Measurements from ENCODE around the gene GFRA1. TPM values are rescaled to one million over a fixed set of nuclear protein-coding genes. Genes with fewer than 3 reads are reported as not detected.

The GFRA1 gene
- total and polyA plus RNA-seq, 12 donors, result 0.38 to 9.3 (median 1.7) TPM

DNA sequence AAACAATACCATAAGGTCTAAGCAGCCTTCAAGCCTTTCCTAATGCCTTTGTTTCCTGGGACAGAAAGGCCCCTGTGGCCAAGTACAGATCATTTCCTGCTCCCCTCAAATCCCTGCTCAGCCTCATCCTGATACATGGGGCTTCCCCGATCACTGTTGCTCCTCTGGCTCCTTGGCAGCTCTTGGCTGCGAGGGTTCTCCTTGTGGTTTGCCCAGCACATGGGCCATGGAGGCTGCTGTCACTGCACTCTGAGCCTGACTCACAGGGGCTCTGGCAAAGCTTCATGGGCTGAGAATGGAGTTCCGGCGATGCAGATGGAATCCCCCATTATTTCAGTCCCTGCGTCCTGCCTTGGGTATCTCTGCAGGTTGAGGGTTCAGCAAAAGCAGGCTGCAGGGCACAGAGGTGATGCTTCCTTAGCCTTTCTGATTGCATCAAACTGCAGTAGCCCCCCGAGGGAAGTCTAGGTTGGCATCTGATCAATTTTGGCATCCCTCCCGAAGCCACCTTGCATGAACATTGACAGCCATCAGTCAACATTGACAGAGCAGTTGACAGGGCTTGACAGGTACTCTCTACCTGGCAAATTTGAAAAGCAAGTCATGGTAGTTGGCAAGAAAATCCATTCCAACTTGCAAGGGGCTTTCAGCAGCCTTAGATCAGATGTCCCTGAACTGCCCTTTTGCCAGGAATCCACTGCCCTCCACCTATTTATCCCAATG, 168.6 kb downstream of the GFRA1 start:
- H3K4me3 ChIP-seq, result no peak overlapping the region
- ATAC-seq (no peak), DNase-seq (no peak)
- H3K4me1 ChIP-seq, result no peaks in the 10 kb centered on the region
- no peak overlapping the region for H3K27ac ChIP-seq
- 87 to 88% methylated on average over 7 of the region's 7 CpGs for WGBS, 2 donors
- intact Hi-C loops (cut with DNase I), result no loop called here
- H3K9me3 ChIP-seq, result no peaks in the 10 kb centered on the region
- no peaks in the 10 kb centered on the region for H3K36me3 ChIP-seq
- H3K27me3 ChIP-seq, result peaks cover 0 to 9% (median 0%) of the 10 kb centered on the region in 7 donors
- TF ChIP-seq, protein P1, sequence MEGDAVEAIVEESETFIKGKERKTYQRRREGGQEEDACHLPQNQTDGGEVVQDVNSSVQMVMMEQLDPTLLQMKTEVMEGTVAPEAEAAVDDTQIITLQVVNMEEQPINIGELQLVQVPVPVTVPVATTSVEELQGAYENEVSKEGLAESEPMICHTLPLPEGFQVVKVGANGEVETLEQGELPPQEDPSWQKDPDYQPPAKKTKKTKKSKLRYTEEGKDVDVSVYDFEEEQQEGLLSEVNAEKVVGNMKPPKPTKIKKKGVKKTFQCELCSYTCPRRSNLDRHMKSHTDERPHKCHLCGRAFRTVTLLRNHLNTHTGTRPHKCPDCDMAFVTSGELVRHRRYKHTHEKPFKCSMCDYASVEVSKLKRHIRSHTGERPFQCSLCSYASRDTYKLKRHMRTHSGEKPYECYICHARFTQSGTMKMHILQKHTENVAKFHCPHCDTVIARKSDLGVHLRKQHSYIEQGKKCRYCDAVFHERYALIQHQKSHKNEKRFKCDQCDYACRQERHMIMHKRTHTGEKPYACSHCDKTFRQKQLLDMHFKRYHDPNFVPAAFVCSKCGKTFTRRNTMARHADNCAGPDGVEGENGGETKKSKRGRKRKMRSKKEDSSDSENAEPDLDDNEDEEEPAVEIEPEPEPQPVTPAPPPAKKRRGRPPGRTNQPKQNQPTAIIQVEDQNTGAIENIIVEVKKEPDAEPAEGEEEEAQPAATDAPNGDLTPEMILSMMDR (IDR thresholded peaks at IDR 0.05), result no peak

DNA sequence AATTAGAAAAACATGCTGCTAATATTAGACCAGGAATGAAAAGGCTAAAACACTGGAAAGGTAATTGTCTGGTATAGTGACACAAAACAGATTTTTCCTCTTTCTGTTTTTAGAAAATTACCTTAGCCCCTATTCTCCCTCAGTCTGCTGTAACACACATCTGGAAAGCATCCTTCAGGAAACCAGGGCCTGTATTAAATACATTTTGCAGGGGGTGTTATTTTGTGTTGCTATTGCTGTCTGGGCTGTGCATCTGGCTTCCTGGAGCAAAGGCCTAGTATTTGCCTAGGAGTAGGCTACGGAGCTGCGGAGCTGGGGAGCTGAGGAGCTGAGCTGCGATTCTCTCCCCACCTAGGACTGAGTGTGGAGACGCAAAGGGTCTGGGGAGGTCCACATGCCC, 169.3 kb downstream of the GFRA1 start:
- no peaks in the 10 kb centered on the region for H3K36me3 ChIP-seq
- H3K27me3 ChIP-seq, result peaks cover 0 to 9% (median 0%) of the 10 kb centered on the region in 7 donors
- no peak overlapping the region for H3K4me3 ChIP-seq
- WGBS, 2 donors, result 86 to 91% methylated on average over 4 of the region's 4 CpGs
- intact Hi-C loops (cut with DNase I), result no loop called here
- ATAC-seq (no peak), DNase-seq (no peak)
- H3K27ac ChIP-seq, result no peak overlapping the region
- TF ChIP-seq, protein P1 (IDR thresholded peaks at IDR 0.05), result no peak
- H3K9me3 ChIP-seq, result no peaks in the 10 kb centered on the region
- peaks cover 0 to 2% (median 0%) of the 10 kb centered on the region in 9 donors for H3K4me1 ChIP-seq

DNA sequence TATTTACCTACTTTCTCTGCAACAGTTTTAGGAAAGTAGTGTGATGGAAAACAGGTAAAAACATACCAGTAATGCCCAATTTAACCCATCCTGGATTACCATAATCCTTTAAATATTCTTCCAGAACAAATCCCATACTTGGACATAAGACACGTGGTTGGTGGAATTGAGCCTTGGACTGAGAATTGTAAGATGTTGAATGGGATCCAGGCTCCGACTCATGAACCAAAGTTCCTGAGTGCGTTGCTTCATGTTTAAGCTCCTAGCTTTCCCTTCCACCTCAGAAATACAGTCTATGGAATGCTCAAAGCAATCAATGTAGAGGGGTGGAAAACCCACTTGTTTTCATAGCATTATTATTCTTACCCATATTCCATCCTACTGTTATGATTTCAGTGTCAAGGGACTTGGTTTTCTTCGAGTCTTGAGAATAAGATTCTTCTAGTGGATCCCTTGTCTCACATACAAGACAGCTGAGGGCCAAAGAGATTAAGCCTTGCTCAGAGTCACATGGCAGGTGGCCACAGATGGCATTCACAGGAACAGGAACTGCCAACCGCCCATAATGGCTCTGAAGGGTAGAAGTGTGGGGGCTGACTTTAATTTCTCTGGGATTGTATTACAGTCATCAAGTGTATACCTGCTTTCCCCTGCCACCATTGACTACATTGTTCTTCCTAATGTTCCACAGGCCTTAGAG, 171.2 kb downstream of the GFRA1 start:
- no peaks in the 10 kb centered on the region for H3K36me3 ChIP-seq
- no peak overlapping the region for H3K4me3 ChIP-seq
- H3K27me3 ChIP-seq, result peaks cover 0 to 21% (median 0%) of the 10 kb centered on the region in 7 donors
- 78 to 80% methylated on average over 5 of the region's 5 CpGs for WGBS, 2 donors
- intact Hi-C loops (cut with DNase I), result no loop called here
- peaks cover 0 to 4% (median 0%) of the 10 kb centered on the region in 9 donors for H3K4me1 ChIP-seq
- H3K9me3 ChIP-seq, result no peaks in the 10 kb centered on the region
- TF ChIP-seq, protein P1 (IDR thresholded peaks at IDR 0.05), result no peak
- DNase-seq (no peak), ATAC-seq (no peak)
- no peak overlapping the region for H3K27ac ChIP-seq

DNA sequence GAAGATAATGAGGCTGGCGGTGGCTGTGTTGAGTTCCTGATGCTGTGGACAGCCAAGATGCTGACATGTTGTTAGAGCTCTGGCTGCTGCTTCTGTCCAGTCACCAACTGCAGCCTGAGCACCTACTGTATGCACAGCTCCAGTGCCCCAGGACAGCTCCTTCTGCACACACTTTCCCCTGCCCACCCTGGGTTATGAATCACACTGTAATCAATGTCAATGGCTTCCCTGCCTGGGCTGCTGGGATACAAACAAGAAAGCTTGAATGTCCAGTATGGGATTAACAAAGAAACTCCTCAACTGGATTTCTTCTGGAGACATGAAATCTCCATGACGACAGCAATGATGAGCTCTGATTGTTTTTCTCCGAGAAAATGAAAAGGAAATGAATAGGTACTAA, 172.0 kb downstream of the GFRA1 start:
- intact Hi-C loops (cut with DNase I), result no loop called here
- Histone ChIP-seq H3K27ac (no peak overlapping the region), H3K4me1 (peaks cover 0 to 4% (median 0%) of the 10 kb centered on the region in 9 donors), H3K27me3 (peaks cover 0 to 21% (median 0%) of the 10 kb centered on the region in 7 donors), H3K9me3 (no peaks in the 10 kb centered on the region), H3K4me3 (no peak overlapping the region), H3K36me3 (no peaks in the 10 kb centered on the region)
- ATAC-seq (no peak), DNase-seq (no peak)
- 85 to 90% methylated on average over 3 of the region's 3 CpGs for WGBS, 2 donors
- TF ChIP-seq, protein P1 (IDR thresholded peaks at IDR 0.05), result no peak
